Measurements from ENCODE around the gene BOLA2B. TPM values are rescaled to one million over a fixed set of nuclear protein-coding genes. Genes with fewer than 3 reads are reported as not detected.
A peak's percentile ranks its signal among the peaks of the same experiment; 100 is the strongest.
"Not testable (repeated sequence)": the region's sequence is repeated elsewhere in the genome, so short reads cannot be mapped to it uniquely, and the experiment has no call there.

BOLA2B gene
- total RNA-seq, 1 experiment from 2014 or later = 63.1 TPM

- no peaks in the 10 kb centered on the region for H3K36me3 ChIP-seq (replicated peaks; ENCODE audit: control insufficient read depth, insufficient read depth, low read length)
- DNase-seq = peak; percentile 22
- peaks cover 12% of the 10 kb centered on the region for H3K27me3 ChIP-seq (ENCODE audit: control insufficient read depth, insufficient read depth, low read length)
- H3K4me3 ChIP-seq (ENCODE audit: insufficient read depth, low read depth, low read length) = no peak overlapping the region
Observed at GRCh38 chr16:30187971-30188561, 5.4 kb downstream of the BOLA2B start.

- no peak for DNase-seq
- no peaks in the 10 kb centered on the region for H3K36me3 ChIP-seq (replicated peaks; ENCODE audit: control insufficient read depth, insufficient read depth, low read length)
- peaks cover 16% of the 10 kb centered on the region for H3K27me3 ChIP-seq (ENCODE audit: control insufficient read depth, insufficient read depth, low read length)
- no peak overlapping the region for H3K4me3 ChIP-seq (ENCODE audit: insufficient read depth, low read depth, low read length)
Observed at GRCh38 chr16:30187556-30187865, 6.0 kb downstream of the BOLA2B start.

- peaks cover 21% of the 10 kb centered on the region for H3K27me3 ChIP-seq (ENCODE audit: control insufficient read depth, insufficient read depth, low read length)
- no peak overlapping the region for H3K4me3 ChIP-seq (ENCODE audit: insufficient read depth, low read depth, low read length)
- H3K36me3 ChIP-seq (replicated peaks; ENCODE audit: control insufficient read depth, insufficient read depth, low read length) = no peaks in the 10 kb centered on the region
- DNase-seq = peak; percentile 92
Observed at GRCh38 chr16:30186782-30187555, 6.5 kb downstream of the BOLA2B start.

- Histone ChIP-seq H3K27me3 (ENCODE audit: control insufficient read depth, insufficient read depth, low read length) (peaks cover 23% of the 10 kb centered on the region), H3K4me3 (ENCODE audit: insufficient read depth, low read depth, low read length) (no peak overlapping the region), H3K36me3 (replicated peaks; ENCODE audit: control insufficient read depth, insufficient read depth, low read length) (no peaks in the 10 kb centered on the region)
- DNase-seq = peak; percentile 6
Observed at GRCh38 chr16:30186444-30186781, 7.1 kb downstream of the BOLA2B start.

GRCh38 chr16:30185683-30186421, 7.6 kb downstream of the BOLA2B start:
- peaks cover 23% of the 10 kb centered on the region for H3K27me3 ChIP-seq (ENCODE audit: control insufficient read depth, insufficient read depth, low read length)
- peak; percentile 30 for DNase-seq
- no peak overlapping the region for H3K4me3 ChIP-seq (ENCODE audit: insufficient read depth, low read depth, low read length)
- H3K36me3 ChIP-seq (replicated peaks; ENCODE audit: control insufficient read depth, insufficient read depth, low read length) = no peaks in the 10 kb centered on the region

- H3K36me3 ChIP-seq (replicated peaks; ENCODE audit: control insufficient read depth, insufficient read depth, low read length) = no peaks in the 10 kb centered on the region
- DNase-seq = peak; percentile 26
- H3K4me3 ChIP-seq (ENCODE audit: insufficient read depth, low read depth, low read length) = no peak overlapping the region
Observed at GRCh38 chr16:30184891-30185682, 8.4 kb downstream of the BOLA2B start.

GRCh38 chr16:30184096-30184890, 9.2 kb downstream of the BOLA2B start:
- peak; percentile 29 for DNase-seq
- peaks cover 23% of the 10 kb centered on the region for H3K27me3 ChIP-seq (ENCODE audit: control insufficient read depth, insufficient read depth, low read length)
- no peak overlapping the region; the same call in 1 of the 2 replicates for H3K4me3 ChIP-seq (ENCODE audit: insufficient read depth, low read depth, low read length)
- no peaks in the 10 kb centered on the region for H3K36me3 ChIP-seq (replicated peaks; ENCODE audit: control insufficient read depth, insufficient read depth, low read length)

More at GRCh38 chr16:30184891-30185682, 8.4 kb downstream of the BOLA2B start:
- peaks cover 23% of the 10 kb centered on the region for H3K27me3 ChIP-seq (ENCODE audit: control insufficient read depth, insufficient read depth, low read length)

- peaks cover 23% of the 10 kb centered on the region for H3K27me3 ChIP-seq (ENCODE audit: control insufficient read depth, insufficient read depth, low read length)
- H3K4me3 ChIP-seq (ENCODE audit: insufficient read depth, low read depth, low read length) = peak within 1 kb of the TSS; percentile 54
- H3K36me3 ChIP-seq (replicated peaks; ENCODE audit: control insufficient read depth, insufficient read depth, low read length) = no peaks in the 10 kb centered on the region
- peak; percentile 94 for DNase-seq
Observed at GRCh38 chr16:30183233-30184095, 10.0 kb downstream of the BOLA2B start, which contains the start of gene CORO1A. TSS of gene CORO1A (plus strand) at chr16:30183602. CDS start at chr16:30185210, 1,608 bp downstream.

- DNase-seq = no peak
- no peaks in the 10 kb centered on the region for H3K36me3 ChIP-seq (replicated peaks; ENCODE audit: control insufficient read depth, insufficient read depth, low read length)
- H3K4me3 ChIP-seq (ENCODE audit: insufficient read depth, low read depth, low read length) = no peak overlapping the region
- peaks cover 23% of the 10 kb centered on the region for H3K27me3 ChIP-seq (ENCODE audit: control insufficient read depth, insufficient read depth, low read length)
Observed at GRCh38 chr16:30180741-30181140, 12.7 kb downstream of the BOLA2B start.

- H3K4me3 ChIP-seq (ENCODE audit: insufficient read depth, low read depth, low read length) = no peak overlapping the region
- H3K36me3 ChIP-seq (replicated peaks; ENCODE audit: control insufficient read depth, insufficient read depth, low read length) = no peaks in the 10 kb centered on the region
- H3K27me3 ChIP-seq (ENCODE audit: control insufficient read depth, insufficient read depth, low read length) = peaks cover 21% of the 10 kb centered on the region
- no peak for DNase-seq
Observed at GRCh38 chr16:30179931-30180330, 13.5 kb downstream of the BOLA2B start.

- Histone ChIP-seq H3K36me3 (replicated peaks; ENCODE audit: control insufficient read depth, insufficient read depth, low read length) (no peaks in the 10 kb centered on the region), H3K27me3 (ENCODE audit: control insufficient read depth, insufficient read depth, low read length) (peaks cover 16% of the 10 kb centered on the region), H3K4me3 (ENCODE audit: insufficient read depth, low read depth, low read length) (no peak overlapping the region)
- DNase-seq = no peak
Observed at GRCh38 chr16:30179195-30179594, 14.3 kb downstream of the BOLA2B start.

GRCh38 chr16:30176876-30177275, 16.6 kb downstream of the BOLA2B start:
- DNase-seq; H3K4me3 ChIP-seq (ENCODE audit: insufficient read depth, low read depth, low read length); H3K36me3 ChIP-seq (replicated peaks; ENCODE audit: control insufficient read depth, insufficient read depth, low read length); H3K27me3 ChIP-seq (ENCODE audit: control insufficient read depth, insufficient read depth, low read length): not testable (repeated sequence)

GRCh38 chr16:30173054-30173453, 20.4 kb downstream of the BOLA2B start:
- no peaks in the 10 kb centered on the region for H3K27me3 ChIP-seq (ENCODE audit: control insufficient read depth, insufficient read depth, low read length)
- no peaks in the 10 kb centered on the region for H3K36me3 ChIP-seq (replicated peaks; ENCODE audit: control insufficient read depth, insufficient read depth, low read length)
- DNase-seq = no peak
- no peak overlapping the region for H3K4me3 ChIP-seq (ENCODE audit: insufficient read depth, low read depth, low read length)

Data from H7 (cell line).